Ishikawa (cell line): ENCODE results near the gene PRKCE.

Experiments
- CEBPB ChIP-seq: IDR thresholded peaks from 2 replicates; pipeline ENCODE4 v1.6.1; 2012
- EP300 ChIP-seq: IDR thresholded peaks from 2 replicates; pipeline ENCODE4 v1.6.1; 2012; ENCODE audit warnings: borderline replicate concordance
- RAD21 ChIP-seq: IDR thresholded peaks from 2 replicates; pipeline ENCODE4 v1.6.1; 2012; ENCODE audit warnings: low read depth
- TAF1 ChIP-seq: IDR thresholded peaks from 2 replicates; pipeline ENCODE4 v1.6.1; 2012; ENCODE audit warnings: low read depth, mild to moderate bottlenecking
- TEAD4 ChIP-seq: IDR thresholded peaks from 2 replicates; pipeline ENCODE4 v1.6.1; 2012
- YY1 ChIP-seq: IDR thresholded peaks from 2 replicates; pipeline ENCODE4 v1.6.1; 2012; ENCODE audit warnings: low read depth

DNA sequence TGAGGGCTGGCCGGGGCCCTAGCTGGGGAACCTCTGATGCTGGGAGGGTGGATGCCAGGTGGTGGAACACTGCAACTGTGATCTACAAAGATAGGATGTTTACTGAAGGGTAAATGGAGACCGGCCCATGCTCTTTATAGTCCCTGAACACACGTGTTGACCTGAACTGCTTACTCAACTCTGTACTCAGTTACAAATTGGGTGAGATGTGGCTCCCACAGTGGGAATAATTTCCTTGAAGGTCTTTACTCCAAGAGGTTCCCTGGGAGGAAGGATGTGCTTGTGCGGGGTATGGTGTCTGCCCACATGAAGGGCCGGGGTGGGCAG lies 254.1 kb downstream of the PRKCE start:
- TF ChIP-seq RAD21 (no peak), YY1 (no peak), CEBPB (no peak), EP300 (no peak), TEAD4 (no peak), TAF1 (no peak)
